Pulmonary artery endothelial cell (primary cell): ENCODE measurements around the gene SCN8A. TPM values are rescaled to one million over a fixed set of nuclear protein-coding genes. Genes with fewer than 3 reads are reported as not detected.
"Not testable (repeated sequence)": the region's sequence is repeated elsewhere in the genome, so short reads cannot be mapped to it uniquely, and the experiment has no call there.

Experiments used
- DNase-seq: peaks from one replicate; pipeline ENCODE4 v3.0.0-alpha.2; 2011; ENCODE audit warnings: low read depth, low spot score
- total RNA-seq: library from RNA; depleted of rRNA; stranded (reverse); fragments of >200 nt; gene quantifications from 2 replicates; pipeline ENCODE4 v1.2.3, GENCODE V29; 2014

The SCN8A gene
- total RNA-seq, 1 donor from 2014 or later: 21.0 TPM

- DNase-seq: no peak
Measured at GRCh38 chr12:51622564-51622963, 31.5 kb downstream of the SCN8A start.

- DNase-seq: no peak
Measured at GRCh38 chr12:51625370-51625769, 34.3 kb downstream of the SCN8A start.

GRCh38 chr12:51626115-51626514 lies 35.1 kb downstream of the SCN8A start:
- no peak for DNase-seq

GRCh38 chr12:51626629-51627028 lies 35.6 kb downstream of the SCN8A start:
- no peak for DNase-seq

- DNase-seq: no peak
Measured at GRCh38 chr12:51630256-51630880, 39.3 kb downstream of the SCN8A start.

GRCh38 chr12:51630986-51631385 lies 40.0 kb downstream of the SCN8A start:
- no peak for DNase-seq

- no peak for DNase-seq
Measured at GRCh38 chr12:51631591-51631990, 40.6 kb downstream of the SCN8A start.

GRCh38 chr12:51632623-51633022 lies 41.6 kb downstream of the SCN8A start:
- DNase-seq: no peak

GRCh38 chr12:51635346-51635745 lies 44.3 kb downstream of the SCN8A start:
- no peak for DNase-seq

- DNase-seq: no peak
Measured at GRCh38 chr12:51636581-51636980, 45.5 kb downstream of the SCN8A start.

GRCh38 chr12:51636986-51637385 lies 46.0 kb downstream of the SCN8A start:
- no peak for DNase-seq

- no peak for DNase-seq
Measured at GRCh38 chr12:51639361-51639760, 48.3 kb downstream of the SCN8A start.

GRCh38 chr12:51642286-51642685 lies 51.3 kb downstream of the SCN8A start:
- no peak for DNase-seq

GRCh38 chr12:51643951-51644350 lies 52.9 kb downstream of the SCN8A start:
- no peak for DNase-seq

- DNase-seq: not testable (repeated sequence)
Measured at GRCh38 chr12:51644691-51645090, 53.7 kb downstream of the SCN8A start.

GRCh38 chr12:51645961-51646360 lies 54.9 kb downstream of the SCN8A start:
- no peak for DNase-seq

GRCh38 chr12:51647647-51648046 lies 56.6 kb downstream of the SCN8A start:
- DNase-seq: no peak

GRCh38 chr12:51653431-51653830 lies 62.4 kb downstream of the SCN8A start:
- DNase-seq: no peak

GRCh38 chr12:51661199-51661598 lies 70.2 kb downstream of the SCN8A start:
- no peak for DNase-seq

GRCh38 chr12:51661836-51662235 lies 70.8 kb downstream of the SCN8A start:
- DNase-seq: no peak

- DNase-seq: no peak
Measured at GRCh38 chr12:51662728-51663154, 71.7 kb downstream of the SCN8A start.

GRCh38 chr12:51663390-51663789 lies 72.4 kb downstream of the SCN8A start:
- no peak for DNase-seq

GRCh38 chr12:51666696-51667095 lies 75.7 kb downstream of the SCN8A start:
- DNase-seq: no peak

GRCh38 chr12:51667269-51667668 lies 76.2 kb downstream of the SCN8A start:
- no peak for DNase-seq
